ENCODE measurements around the gene BMP2. TPM values are rescaled to one million over a fixed set of nuclear protein-coding genes. Genes with fewer than 3 reads are reported as not detected.

Gene BMP2
- total RNA-seq, 1 experiment from 2014 or later: 24.3 TPM

- Mint-ChIP-seq H3K4me1 (ENCODE audit: low read depth, unreplicated experiment) (peaks cover 41% of the 10 kb centered on the region), H3K9me3 (ENCODE audit: unreplicated experiment) (peaks cover 10% of the 10 kb centered on the region), H3K36me3 (ENCODE audit: insufficient read depth, unreplicated experiment) (no peaks in the 10 kb centered on the region), H3K27ac (ENCODE audit: unreplicated experiment) (no peak overlapping the region), H3K4me3 (ENCODE audit: unreplicated experiment) (no peak overlapping the region), H3K27me3 (ENCODE audit: insufficient read depth, unreplicated experiment) (no peaks in the 10 kb centered on the region)
- ChIA-PET CTCF (no interaction called here), POLR2A (no interaction called here)
- intact Hi-C loops (cut with micrococcal nuclease; ENCODE audit: unreplicated experiment): no loop called here
- no TSS peak for BruUV-seq (replicated peaks)
- Histone ChIP-seq H3K4me1 (peaks cover 33% of the 10 kb centered on the region), H3K4me3 (ENCODE audit: low read depth, low read length) (no peak overlapping the region), H3K9me3 (no peaks in the 10 kb centered on the region), H3K36me3 (ENCODE audit: control insufficient read depth, insufficient read depth, low read length) (no peaks in the 10 kb centered on the region), H3K27me3 (replicated peaks; ENCODE audit: control insufficient read depth, insufficient read depth, low read length) (no peaks in the 10 kb centered on the region)
- no peak for DNase-seq
- TF ChIP-seq CTCF (IDR thresholded peaks at IDR 0.05; ENCODE audit: insufficient read depth in 1 of 2, low read depth in 1 of 2, low read length in 1 of 2, severe bottlenecking in 1 of 2, unreplicated experiment in 1 of 2): no peak
Observed at GRCh38 chr20:6739406-6739805, 28.1 kb upstream of the BMP2 start.

GRCh38 chr20:6740096-6740495 is 27.4 kb upstream of the BMP2 start:
- Histone ChIP-seq H3K9me3 (no peaks in the 10 kb centered on the region), H3K4me3 (ENCODE audit: low read depth, low read length) (no peak overlapping the region), H3K36me3 (ENCODE audit: control insufficient read depth, insufficient read depth, low read length) (no peaks in the 10 kb centered on the region), H3K4me1 (peaks cover 33% of the 10 kb centered on the region), H3K27me3 (replicated peaks; ENCODE audit: control insufficient read depth, insufficient read depth, low read length) (no peaks in the 10 kb centered on the region)
- Mint-ChIP-seq H3K9me3 (ENCODE audit: unreplicated experiment) (peaks cover 10% of the 10 kb centered on the region), H3K27me3 (ENCODE audit: insufficient read depth, unreplicated experiment) (no peaks in the 10 kb centered on the region), H3K36me3 (ENCODE audit: insufficient read depth, unreplicated experiment) (no peaks in the 10 kb centered on the region), H3K27ac (ENCODE audit: unreplicated experiment) (no peak overlapping the region), H3K4me1 (ENCODE audit: low read depth, unreplicated experiment) (peaks cover 37% of the 10 kb centered on the region), H3K4me3 (ENCODE audit: unreplicated experiment) (no peak overlapping the region)
- no TSS peak for BruUV-seq (replicated peaks)
- TF ChIP-seq CTCF (IDR thresholded peaks at IDR 0.05; ENCODE audit: insufficient read depth in 1 of 2, low read depth in 1 of 2, low read length in 1 of 2, severe bottlenecking in 1 of 2, unreplicated experiment in 1 of 2): no peak
- ChIA-PET CTCF (no interaction called here), POLR2A (no interaction called here)
- intact Hi-C loops (cut with micrococcal nuclease; ENCODE audit: unreplicated experiment): no loop called here
- DNase-seq: no peak

GRCh38 chr20:6744180-6744579 is 23.3 kb upstream of the BMP2 start:
- Mint-ChIP-seq H3K27me3 (ENCODE audit: insufficient read depth, unreplicated experiment) (no peaks in the 10 kb centered on the region), H3K9me3 (ENCODE audit: unreplicated experiment) (no peaks in the 10 kb centered on the region), H3K4me3 (ENCODE audit: unreplicated experiment) (no peak overlapping the region), H3K27ac (ENCODE audit: unreplicated experiment) (no peak overlapping the region), H3K36me3 (ENCODE audit: insufficient read depth, unreplicated experiment) (no peaks in the 10 kb centered on the region), H3K4me1 (ENCODE audit: low read depth, unreplicated experiment) (peaks cover 7% of the 10 kb centered on the region)
- DNase-seq: no peak
- Histone ChIP-seq H3K9me3 (no peaks in the 10 kb centered on the region), H3K36me3 (ENCODE audit: control insufficient read depth, insufficient read depth, low read length) (no peaks in the 10 kb centered on the region), H3K4me1 (peaks cover 9% of the 10 kb centered on the region; the same call in 1 of the 2 replicates), H3K4me3 (ENCODE audit: low read depth, low read length) (no peak overlapping the region), H3K27me3 (replicated peaks; ENCODE audit: control insufficient read depth, insufficient read depth, low read length) (no peaks in the 10 kb centered on the region)
- no TSS peak for BruUV-seq (replicated peaks)
- CTCF ChIA-PET: interaction anchor here (1.5 kb wide), 1 partner anchor 21 kb away, joined by 3 read pairs; no protein-coding TSS in a partner anchor
- no peak for TF ChIP-seq CTCF (IDR thresholded peaks at IDR 0.05; ENCODE audit: insufficient read depth in 1 of 2, low read depth in 1 of 2, low read length in 1 of 2, severe bottlenecking in 1 of 2, unreplicated experiment in 1 of 2)
- intact Hi-C loops (cut with micrococcal nuclease; ENCODE audit: unreplicated experiment): no loop called here
- POLR2A ChIA-PET: no interaction called here

Data from Caco-2 (cell line).